GM18858 (cell line): ENCODE measurements around the gene COL9A2.

Experiments
- ATAC-seq: cut with Tn5 transposase; IDR thresholded peaks from one replicate; pipeline ENCODE4 v1.9.1; 2021; ENCODE audit not compliant: unreplicated experiment

The COL9A2 gene

DNA sequence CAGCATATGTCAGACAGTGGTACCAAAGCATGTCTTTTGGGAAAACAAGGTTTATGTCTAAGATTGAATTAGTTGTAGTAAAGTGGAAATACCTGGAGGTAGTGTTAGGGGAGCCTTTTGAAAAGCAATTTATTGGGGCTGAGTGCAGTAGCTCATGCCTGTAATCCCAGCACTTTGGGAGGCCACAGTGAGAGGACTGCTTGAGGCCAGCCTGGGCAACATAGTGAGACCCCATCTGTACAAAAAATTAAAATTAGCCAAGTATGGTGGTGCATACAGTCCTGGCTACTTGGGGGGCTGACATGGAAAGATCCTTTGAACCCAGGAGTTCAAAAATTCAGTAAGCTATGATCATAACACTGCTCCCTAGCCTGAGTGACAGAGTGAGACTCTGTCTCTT is 51.8 kb downstream of the COL9A2 start:
- ATAC-seq = no peak

GRCh38 chr1:40264354-40264781 is 52.7 kb downstream of the COL9A2 start:
- ATAC-seq = no peak

DNA sequence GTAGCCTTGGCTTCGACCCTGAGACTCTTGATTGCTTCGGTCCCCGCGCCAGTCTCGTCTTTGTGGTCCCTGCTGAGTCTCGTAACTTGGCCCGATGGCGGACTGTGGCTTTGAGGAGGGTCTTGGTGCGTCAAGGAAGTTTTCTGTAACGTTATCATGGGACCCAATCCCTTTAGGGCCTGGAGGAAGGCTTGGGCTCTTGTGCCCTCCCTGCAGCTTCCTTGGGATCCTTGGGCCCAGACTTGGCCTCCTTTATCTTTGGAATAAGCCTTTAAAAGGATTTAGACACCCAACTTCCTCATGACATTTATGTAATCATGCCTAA is 58.7 kb downstream of the COL9A2 start:
- no peak for ATAC-seq

- ATAC-seq = peak; percentile 72
Measured at GRCh38 chr1:40257688-40258444, 59.2 kb downstream of the COL9A2 start, which contains the start of gene ZMPSTE24. TSS of gene ZMPSTE24 (plus strand) at chr1:40258236. CDS start at chr1:40258272, 36 bp downstream.

DNA sequence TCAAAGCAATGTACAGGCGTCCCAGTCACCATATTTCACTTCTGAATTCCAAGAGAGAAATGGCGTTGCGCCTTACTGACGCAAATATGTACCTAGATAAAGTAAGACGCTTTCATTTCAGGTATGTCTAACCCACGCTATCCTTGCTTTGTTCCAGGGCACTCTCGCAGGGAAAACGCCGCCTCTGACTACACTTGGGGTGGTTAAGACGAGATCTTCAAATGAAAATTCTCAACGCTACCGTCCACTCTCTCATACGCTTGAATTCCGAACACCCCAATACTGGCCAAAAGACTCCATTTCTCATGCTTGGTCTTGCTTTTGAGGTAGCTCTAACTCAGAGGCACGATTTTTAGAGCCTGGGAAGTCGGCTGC is 59.8 kb downstream of the COL9A2 start:
- no peak for ATAC-seq

DNA sequence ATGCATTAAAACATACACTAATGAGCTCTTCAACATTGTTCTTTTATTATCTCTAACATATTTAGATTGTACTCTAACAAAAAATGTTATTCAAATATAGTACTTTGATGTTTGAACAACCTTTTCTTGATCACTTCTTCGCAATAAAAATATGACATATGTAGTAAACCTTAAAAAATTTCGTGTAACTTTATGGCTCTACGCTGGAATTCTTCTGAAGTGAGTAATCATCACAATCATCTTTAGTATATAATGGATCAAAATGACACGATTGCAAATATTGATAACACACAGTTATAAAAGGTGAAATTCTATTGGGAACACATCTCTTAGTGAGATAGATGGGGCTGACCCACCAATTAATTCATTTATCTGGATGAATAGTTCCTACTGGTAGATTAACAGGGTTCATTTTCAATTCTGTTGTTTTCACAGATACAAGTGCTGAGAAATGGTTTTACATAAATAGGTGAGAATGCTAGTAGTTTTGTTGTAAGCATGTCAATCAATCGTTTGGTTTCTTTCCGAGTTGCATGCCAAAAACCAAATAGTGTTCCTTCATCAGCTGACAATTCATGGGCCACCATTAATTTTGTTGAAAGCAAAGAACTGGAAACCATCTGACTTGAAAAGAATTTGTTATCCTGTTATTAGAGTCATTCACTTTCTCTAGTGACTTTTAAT is 60.5 kb downstream of the COL9A2 start:
- no peak for ATAC-seq

DNA sequence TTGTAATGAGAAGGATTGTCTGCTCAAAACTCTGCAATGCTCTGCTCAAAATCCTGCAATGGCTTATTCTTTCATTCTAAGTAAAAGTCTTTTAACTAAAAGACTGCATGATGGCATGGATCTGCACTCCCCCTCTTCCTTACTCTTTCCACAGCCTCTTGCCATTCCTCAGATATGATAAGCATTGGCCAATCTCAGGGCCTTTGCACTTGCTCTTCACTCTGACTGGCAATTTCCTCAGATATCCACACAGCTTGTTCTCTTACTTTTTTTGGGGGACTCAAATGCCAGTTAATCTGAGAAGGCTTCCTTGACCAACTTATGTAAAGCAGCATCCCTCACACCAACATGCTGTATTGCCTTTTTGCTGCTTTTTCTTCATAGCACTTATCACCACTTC is 61.9 kb downstream of the COL9A2 start:
- no peak for ATAC-seq

DNA sequence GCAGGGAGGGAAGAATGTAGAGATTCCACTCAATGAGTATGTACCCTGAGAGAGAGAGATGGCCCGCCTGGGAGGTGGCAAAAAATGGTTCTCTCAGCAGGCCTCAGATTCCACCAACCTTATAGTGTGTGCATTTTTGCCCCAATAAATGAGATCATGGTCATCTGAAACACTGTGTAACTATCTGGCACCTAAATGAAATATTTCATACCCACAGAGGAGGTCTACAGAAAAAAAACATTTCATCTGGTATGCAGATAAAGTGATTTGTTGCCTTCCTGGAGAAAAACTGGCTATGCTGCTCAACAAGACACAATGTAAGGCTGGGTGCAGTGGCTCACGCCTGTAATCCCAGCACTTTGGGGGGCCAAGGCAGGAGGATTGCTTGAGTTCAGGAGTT is 64.5 kb downstream of the COL9A2 start:
- ATAC-seq = no peak

- no peak for ATAC-seq
Measured at GRCh38 chr1:40251456-40251855, 65.6 kb downstream of the COL9A2 start.
